Fibroblast of the aortic adventitia (primary cell): ENCODE measurements around the gene RAD51B. TPM values are rescaled to one million over a fixed set of nuclear protein-coding genes. Genes with fewer than 3 reads are reported as not detected.
"Not testable (repeated sequence)": the region's sequence is repeated elsewhere in the genome, so short reads cannot be mapped to it uniquely, and the experiment has no call there.

ENCODE experiments used
- DNase-seq: peaks from one replicate; pipeline ENCODE4 v3.0.0-alpha.2; 2010; ENCODE audit warnings: low read depth
- H3K4me3 ChIP-seq: 2 replicates; pipeline ENCODE4 v1.5.1; 2011; ENCODE audit warnings: low read depth, mild to moderate bottlenecking, control low read depth, low read length, moderate library complexity
- total RNA-seq: library from RNA; depleted of rRNA; stranded (reverse); fragments of >200 nt; gene quantifications from 2 replicates; pipeline ENCODE4 v1.2.3, GENCODE V29; 2012; ENCODE audit warnings: low replicate concordance
- TF ChIP-seq, protein P1 (sequence below): IDR thresholded peaks from 2 replicates; pipeline ENCODE4 v1.5.1; 2011; ENCODE audit warnings: mild to moderate bottlenecking, low read length, control low read depth, inconsistent platforms; ENCODE audit not compliant: insufficient read depth

RAD51B gene
- total RNA-seq, 1 donor, result 28.7 TPM

GRCh38 chr14:68047906-68048305 lies 228.3 kb downstream of the RAD51B start:
- peak; percentile 77 for DNase-seq
- H3K4me3 ChIP-seq, result no peak overlapping the region
- TF ChIP-seq, protein P1, sequence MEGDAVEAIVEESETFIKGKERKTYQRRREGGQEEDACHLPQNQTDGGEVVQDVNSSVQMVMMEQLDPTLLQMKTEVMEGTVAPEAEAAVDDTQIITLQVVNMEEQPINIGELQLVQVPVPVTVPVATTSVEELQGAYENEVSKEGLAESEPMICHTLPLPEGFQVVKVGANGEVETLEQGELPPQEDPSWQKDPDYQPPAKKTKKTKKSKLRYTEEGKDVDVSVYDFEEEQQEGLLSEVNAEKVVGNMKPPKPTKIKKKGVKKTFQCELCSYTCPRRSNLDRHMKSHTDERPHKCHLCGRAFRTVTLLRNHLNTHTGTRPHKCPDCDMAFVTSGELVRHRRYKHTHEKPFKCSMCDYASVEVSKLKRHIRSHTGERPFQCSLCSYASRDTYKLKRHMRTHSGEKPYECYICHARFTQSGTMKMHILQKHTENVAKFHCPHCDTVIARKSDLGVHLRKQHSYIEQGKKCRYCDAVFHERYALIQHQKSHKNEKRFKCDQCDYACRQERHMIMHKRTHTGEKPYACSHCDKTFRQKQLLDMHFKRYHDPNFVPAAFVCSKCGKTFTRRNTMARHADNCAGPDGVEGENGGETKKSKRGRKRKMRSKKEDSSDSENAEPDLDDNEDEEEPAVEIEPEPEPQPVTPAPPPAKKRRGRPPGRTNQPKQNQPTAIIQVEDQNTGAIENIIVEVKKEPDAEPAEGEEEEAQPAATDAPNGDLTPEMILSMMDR, result no peak

DNA sequence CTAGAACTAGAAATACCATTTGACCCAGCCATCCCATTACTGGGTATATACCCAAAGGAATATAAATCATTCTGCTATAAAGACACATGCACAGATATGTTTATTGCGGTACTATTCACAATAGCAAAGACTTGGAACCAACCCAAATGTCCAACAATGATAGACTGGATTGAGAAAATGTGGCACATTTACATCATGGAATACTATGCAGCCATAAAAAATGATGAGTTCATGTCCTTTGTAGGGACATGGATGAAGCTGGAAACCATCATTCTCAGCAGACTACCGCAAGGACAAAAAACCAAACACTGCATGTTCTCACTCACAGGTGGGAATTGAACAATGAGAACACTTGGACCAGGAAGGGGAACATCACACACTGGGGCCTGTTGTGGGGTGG lies 229.2 kb downstream of the RAD51B start:
- DNase-seq, H3K4me3 ChIP-seq: not testable (repeated sequence)

- DNase-seq, result no peak
- no peak overlapping the region for H3K4me3 ChIP-seq
- TF ChIP-seq, protein P1, result no peak
Observed at GRCh38 chr14:68050177-68050576, 230.6 kb downstream of the RAD51B start.

DNA sequence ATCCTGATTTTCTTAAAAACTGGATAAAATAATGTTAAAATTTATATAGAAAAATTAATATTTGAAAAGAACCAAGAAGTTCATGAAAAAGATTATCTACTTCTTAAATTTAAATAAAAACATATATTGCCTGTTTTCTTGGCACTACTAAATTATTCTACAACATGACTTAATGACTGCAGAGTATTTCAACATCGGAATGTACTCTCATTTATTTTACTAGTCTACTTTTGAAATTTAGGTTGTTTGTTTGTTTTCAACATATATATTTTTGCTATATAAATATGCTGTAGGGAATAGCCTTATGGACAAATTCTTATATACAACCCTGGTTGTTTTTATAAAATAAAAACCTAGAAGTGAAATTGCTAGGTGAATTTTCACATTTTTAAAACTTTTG lies 231.6 kb downstream of the RAD51B start:
- TF ChIP-seq, protein P1, result no peak
- peak; percentile 4 for DNase-seq
- no peak overlapping the region for H3K4me3 ChIP-seq

DNA sequence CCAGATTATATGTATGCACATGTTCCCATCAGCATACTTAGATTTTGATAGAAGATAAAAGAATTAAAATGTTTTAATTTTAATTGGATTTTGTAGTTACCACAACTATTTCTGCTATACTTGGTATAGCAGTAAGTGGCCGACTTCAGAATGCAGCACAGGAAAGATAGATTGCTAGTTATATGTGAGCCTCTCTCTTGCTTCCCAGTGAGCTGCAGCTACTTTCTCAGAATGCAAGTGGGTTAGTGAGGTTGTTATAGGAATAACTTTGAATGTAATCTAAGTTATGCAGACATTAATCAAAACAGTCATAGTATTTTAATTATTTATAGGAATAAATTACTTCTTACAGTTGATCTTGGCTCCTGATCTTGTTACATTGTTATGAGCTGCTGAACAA lies 240.6 kb downstream of the RAD51B start:
- TF ChIP-seq, protein P1, result no peak
- peak; percentile 6 for DNase-seq

GRCh38 chr14:68062651-68063050 lies 243.1 kb downstream of the RAD51B start:
- H3K4me3 ChIP-seq, result no peak overlapping the region
- TF ChIP-seq, protein P1, result no peak
- no peak for DNase-seq

More for the DNA sequence above, 240.6 kb downstream of the RAD51B start:
- H3K4me3 ChIP-seq, result no peak overlapping the region

GRCh38 chr14:68065322-68065721 lies 245.7 kb downstream of the RAD51B start:
- TF ChIP-seq, protein P1, result no peak
- H3K4me3 ChIP-seq, result no peak overlapping the region
- DNase-seq, result no peak
